GM18870 (cell line): ENCODE results near the gene PLEKHN1.

Experiments
- ATAC-seq: cut with Tn5 transposase; IDR thresholded peaks from one replicate; pipeline ENCODE4 v1.9.1; 2021; ENCODE audit warnings: moderate library complexity; ENCODE audit not compliant: unreplicated experiment

Gene PLEKHN1

DNA sequence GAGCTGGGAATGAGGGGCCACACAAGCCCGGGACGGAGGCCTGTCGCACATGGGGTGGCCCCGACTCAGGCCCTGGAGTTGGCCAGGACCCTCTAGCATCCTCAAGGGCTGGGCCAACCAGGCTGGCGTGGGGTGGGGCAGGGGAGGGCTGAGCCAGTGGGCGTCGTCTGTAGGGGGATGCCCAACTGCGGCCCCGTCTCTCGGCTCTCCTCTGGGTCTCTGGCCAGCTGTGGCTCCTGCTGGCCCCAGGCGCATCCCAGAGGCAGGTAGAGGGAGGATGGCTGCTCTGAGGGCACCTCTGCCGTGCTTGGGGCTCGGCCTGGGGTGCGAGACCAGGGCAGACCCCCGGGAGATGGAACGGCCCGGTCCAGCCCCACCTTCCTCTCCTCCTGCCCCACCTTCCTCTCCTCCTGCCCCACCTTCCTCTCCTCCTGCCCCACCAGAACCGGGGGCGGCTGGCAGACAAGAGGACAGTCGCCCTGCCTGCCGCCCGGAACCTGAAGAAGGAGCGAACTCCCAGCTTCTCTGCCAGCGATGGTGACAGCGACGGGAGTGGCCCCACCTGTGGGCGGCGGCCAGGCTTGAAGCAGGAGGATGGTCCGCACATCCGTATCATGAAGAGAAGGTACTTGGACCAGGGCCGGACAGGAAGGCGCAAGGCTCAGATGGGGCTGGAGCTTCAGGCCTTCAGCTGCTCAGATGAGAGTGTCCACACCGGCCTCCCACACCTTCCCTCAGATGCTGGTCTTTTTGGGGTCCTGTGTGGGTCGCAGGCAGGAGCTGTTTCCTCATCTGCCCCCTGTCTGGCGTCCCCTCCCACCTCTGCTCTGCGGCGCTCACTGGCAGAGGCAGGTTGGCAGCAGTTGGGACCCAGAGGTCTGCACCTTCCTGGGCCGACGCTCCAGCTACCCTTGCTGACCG, 36.3 kb upstream of the PLEKHN1 start:
- ATAC-seq, result no peak

GRCh38 chr1:930633-931138, 35.6 kb upstream of the PLEKHN1 start:
- no peak for ATAC-seq

DNA sequence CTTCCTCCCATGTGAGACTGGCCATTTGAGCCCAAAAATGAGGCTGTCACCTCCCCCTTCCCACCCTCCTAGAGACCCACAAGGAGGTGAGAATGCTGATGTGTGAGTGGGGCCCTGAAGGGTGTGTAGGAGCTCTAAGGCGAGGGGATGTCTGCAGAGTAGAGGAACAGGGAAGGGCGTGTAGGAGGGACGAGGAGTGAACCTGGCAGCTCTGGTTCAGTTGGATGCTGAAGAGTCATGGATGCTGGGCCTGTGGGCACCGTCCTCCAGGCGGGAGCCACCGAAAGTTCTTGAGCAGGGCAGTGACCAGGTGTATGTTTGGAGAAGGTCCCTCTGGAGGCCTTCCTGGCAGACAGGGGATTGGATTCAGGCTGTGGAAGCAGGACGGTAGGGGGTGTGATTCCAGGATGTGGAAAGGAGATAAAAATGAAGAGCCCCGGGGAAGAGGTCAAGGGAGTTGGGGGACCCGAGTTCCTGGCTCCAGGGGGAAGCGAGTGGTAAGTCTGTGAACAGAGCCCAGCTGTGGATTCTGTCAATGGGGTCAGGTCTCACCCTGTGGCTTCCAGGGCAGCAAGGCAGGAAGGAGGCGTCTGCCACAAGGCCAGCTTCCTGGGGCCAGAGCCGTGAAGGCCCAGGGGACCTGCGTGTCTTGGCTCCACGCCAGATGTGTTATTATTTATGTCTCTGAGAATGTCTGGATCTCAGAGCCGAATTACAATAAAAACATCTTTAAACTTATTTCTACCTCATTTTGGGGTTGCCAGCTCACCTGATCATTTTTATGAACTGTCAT, 34.7 kb upstream of the PLEKHN1 start:
- no peak for ATAC-seq

DNA sequence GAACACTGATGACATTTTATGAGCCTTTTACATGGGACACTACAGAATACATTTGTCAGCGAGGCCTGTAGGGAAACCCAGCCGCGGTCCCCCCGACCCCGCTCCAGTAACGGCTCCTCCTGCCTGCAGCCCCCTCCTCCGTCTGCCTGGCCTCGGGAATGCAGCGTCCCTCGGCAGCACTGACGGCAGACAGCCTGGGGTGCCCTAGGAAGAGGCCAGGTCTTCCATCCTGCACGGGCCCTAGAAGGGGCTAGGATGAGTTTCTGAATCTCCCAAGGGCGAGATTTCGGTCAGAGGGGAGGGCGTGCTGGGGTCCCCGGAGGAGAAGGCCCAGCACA, 34.1 kb upstream of the PLEKHN1 start:
- ATAC-seq, result no peak

DNA sequence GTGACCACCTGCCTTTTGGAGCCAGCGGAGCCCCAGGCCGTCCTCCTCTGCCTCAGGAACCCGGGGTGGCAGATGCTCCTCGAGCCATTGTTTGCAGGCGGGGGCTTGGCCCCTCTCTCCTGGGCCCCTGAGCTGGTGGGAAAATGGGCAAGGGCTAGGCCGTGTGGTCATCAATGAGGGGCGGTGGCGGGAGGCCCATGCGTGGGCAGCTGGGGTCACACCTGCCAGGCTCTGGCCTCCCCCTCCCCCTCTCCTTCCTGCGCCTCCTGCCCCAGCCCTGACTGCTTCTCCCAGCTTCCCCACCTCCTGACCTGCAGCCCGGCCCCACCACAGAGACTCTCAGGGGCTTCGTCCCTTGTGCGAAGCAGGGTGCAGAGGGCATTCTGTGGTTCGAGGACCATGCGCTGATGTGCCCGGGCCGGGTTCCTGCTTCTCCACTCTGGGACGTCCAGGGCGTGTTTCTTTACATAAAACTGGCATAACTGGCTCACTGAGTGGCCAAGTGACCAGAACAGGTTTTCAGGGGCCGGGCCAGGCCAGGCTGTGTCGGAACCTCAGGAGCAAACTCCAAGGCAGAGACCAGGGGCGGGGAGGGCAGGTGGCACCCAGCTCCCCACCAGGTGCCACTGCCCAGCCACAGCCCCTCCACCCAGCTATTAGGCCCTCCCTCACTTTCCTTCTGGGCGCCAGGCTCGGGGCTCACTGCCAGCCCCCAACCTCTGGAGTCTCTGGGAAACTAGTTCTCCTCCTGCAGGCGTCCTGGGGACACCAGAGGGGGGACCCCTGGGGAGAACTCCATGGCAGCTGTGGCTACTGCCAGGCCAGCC, 33.3 kb upstream of the PLEKHN1 start:
- ATAC-seq, result no peak

DNA sequence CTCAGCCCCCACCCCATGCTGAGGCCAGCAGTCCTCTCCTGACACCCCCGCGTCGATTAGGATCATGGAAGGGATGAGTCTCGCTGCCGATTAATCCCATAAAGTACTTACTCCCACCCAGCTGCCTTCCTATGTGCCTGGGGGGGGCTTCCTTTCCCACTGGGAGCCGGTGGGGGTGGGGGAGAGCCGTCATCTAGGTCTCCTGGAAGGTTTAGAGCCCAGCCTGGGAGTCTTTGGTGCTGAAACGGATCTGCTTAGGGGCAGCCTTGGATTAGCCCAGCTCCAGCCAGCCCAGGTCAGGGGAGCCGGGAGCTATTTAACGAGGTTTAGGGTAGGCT, 32.7 kb upstream of the PLEKHN1 start:
- ATAC-seq, result no peak

GRCh38 chr1:934991-935750, 31.1 kb upstream of the PLEKHN1 start:
- ATAC-seq, result no peak

- ATAC-seq, result no peak
Observed at GRCh38 chr1:935751-936231, 30.5 kb upstream of the PLEKHN1 start.

GRCh38 chr1:936348-937264, 29.7 kb upstream of the PLEKHN1 start:
- no peak for ATAC-seq

DNA sequence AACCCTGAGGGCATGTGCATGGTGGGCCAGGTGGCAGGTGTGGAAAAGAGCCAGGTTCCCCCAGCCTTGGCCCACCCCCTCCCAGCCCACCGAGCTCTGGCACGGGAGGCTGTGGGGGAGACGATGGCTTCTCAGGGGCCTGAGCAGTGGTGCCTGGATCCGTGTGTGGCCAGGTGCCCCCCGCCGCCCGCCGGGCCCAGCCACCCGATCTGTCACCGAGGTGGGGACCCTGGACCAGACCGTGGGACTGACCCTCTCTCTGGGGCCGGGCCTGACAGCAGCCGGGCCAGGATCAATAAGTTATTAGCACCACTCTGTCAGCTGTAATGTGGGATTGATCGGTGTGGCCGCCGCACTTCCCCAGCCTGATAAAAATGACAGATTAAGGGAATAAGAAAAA, 28.8 kb upstream of the PLEKHN1 start:
- ATAC-seq, result no peak

DNA sequence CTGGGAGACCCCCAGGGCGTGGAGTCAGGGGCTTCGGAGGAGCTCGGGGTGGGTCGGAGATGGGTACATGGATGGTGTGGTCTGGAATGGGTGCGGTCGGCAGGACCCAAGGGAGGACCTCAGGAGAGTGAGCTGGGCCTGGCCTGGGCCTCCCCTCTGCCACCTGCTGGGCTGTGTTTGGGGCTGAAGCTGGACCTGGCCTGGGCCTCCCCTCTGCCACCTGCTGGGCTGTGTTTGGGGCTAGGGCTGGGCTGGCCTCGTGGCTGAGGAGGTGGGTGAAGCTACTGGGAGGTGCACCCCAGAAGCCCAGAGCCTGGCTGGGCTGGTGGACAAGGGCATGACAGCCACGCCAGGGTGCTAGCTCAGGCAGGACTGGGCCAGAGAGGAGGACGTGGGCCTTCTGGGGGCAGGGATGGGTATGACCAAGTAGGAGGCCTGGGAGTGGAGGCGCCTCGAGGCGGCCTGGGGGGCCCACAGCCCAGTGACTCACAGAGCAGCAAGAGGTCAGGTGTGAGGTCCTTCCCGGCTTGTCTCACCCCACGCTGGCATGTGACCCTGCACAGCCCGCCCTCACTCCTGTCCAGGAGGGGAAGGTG, 28.1 kb upstream of the PLEKHN1 start:
- no peak for ATAC-seq

GRCh38 chr1:938711-939489, 27.4 kb upstream of the PLEKHN1 start:
- ATAC-seq, result no peak

GRCh38 chr1:939511-940106, 26.7 kb upstream of the PLEKHN1 start:
- ATAC-seq, result no peak

DNA sequence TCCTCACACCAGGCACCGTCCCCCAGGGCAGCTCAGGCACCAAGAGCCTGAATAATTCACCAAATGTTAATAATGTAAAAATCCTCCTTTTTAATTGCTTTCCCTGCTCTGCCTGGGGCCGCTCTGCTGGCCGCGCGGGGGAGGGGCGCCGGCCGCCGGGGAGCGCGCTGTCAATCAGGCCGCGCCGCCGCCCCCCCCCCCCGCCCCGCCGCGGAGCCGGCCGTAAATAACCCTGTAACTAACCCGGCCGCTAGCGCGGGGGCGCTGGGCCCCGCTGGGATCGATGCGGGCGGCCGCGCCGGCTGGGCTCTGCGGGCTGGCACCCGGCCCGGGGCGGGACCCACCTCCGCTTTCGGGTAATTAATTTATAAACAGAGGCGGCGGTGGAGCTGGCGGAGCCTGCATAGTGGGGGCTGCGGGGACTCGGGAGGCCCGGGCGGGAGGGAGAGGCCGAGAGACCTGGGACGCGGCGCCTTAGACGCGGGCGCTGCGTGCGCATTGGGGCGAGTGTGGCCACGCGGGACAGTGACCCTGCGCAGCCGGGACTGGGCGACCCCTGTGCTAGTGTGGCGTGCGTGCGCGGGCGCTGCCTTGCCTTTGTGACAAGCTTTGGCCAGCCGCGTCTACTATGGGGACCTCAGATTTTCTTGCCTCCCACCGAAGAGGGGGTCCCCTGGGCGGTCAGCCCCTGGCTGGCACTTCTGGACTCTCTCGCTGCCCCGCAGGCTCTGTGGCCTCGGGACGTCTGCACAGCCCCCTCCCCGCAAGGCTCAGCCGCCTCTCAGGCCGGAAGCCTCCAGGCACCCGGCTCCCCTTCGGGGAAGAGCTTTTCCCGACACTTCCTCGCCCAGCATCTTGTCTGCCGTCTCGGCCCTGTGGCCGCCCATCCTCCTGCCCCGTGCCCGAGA, 25.9 kb upstream of the PLEKHN1 start:
- no peak for ATAC-seq

DNA sequence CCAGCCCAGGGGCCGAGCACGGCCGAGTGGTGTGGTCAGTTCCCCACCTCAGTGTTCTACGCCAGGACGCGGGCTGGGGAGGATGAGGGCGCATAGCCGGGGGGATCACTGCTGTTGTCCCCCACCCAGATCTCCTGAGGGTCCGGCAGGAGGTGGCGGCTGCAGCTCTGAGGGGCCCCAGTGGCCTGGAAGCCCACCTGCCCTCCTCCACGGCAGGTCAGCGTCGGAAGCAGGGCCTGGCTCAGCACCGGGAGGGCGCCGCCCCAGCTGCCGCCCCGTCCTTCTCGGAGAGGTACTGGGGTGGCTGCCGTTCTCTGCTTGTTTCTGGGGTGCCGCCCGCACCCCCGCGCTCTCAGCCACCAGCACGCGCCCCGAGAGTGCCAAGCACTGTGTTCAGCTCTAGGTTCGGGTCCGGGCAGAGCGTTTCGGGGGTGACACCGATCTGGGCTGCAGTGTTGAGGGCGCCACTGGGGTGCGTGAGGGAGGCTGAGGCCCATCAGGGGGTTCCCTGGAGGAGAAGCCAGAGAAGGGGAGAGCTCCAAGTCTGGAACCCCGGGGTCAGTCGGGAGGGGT, 25.2 kb upstream of the PLEKHN1 start:
- ATAC-seq, result no peak

GRCh38 chr1:941588-942383, 24.5 kb upstream of the PLEKHN1 start:
- ATAC-seq, result no peak
